Measurements from ENCODE around the gene DENND6A. TPM values are rescaled to one million over a fixed set of nuclear protein-coding genes. Genes with fewer than 3 reads are reported as not detected.

Gene DENND6A
- total and polyA plus RNA-seq, 8 donors = 3.3 to 12.0 (median 8.3) TPM

- DNase-seq (no peak), FAIRE-seq (no peak), ATAC-seq (no peak)
- Histone ChIP-seq H3K27ac (no peak overlapping the region), H3K9me3 (no peaks in the 10 kb centered on the region), H3K4me1 (no peaks in the 10 kb centered on the region), H3K4me3 (no peak overlapping the region), H3K27me3 (no peaks in the 10 kb centered on the region), H3K36me3 (no peaks in the 10 kb centered on the region)
- WGBS, 2 donors = 96% methylated on average over 1 of the region's 1 CpG
- intact Hi-C loops (cut with DNase I) = no loop called here
- TF ChIP-seq CTCF (IDR thresholded peaks at IDR 0.05) = no peak
These were observed 38.6 kb downstream of the DENND6A start for GRCh38 chr3:57654267-57654666.

- Histone ChIP-seq H3K27me3 (no peaks in the 10 kb centered on the region), H3K4me1 (no peaks in the 10 kb centered on the region), H3K36me3 (no peaks in the 10 kb centered on the region), H3K4me3 (no peak overlapping the region), H3K27ac (no peak overlapping the region), H3K9me3 (no peaks in the 10 kb centered on the region)
- 97% methylated on average over 3 of the region's 3 CpGs for WGBS, 2 donors
- TF ChIP-seq CTCF (IDR thresholded peaks at IDR 0.05) = no peak
- DNase-seq (no peak), FAIRE-seq (no peak), ATAC-seq (no peak)
- intact Hi-C loops (cut with DNase I) = no loop called here
These were observed 40.7 kb downstream of the DENND6A start for GRCh38 chr3:57652203-57652602.

- Histone ChIP-seq H3K4me3 (no peak overlapping the region), H3K27me3 (no peaks in the 10 kb centered on the region), H3K9me3 (no peaks in the 10 kb centered on the region), H3K27ac (no peak overlapping the region), H3K4me1 (no peaks in the 10 kb centered on the region), H3K36me3 (peaks cover 0 to 10% (median 0%) of the 10 kb centered on the region in 3 donors)
- no peak for DNase-seq
- 93 to 94% methylated on average over 2 of the region's 2 CpGs for WGBS, 2 donors
- FAIRE-seq = no peak
- intact Hi-C loops (cut with DNase I) = no loop called here
- ATAC-seq = no peak
- TF ChIP-seq CTCF (IDR thresholded peaks at IDR 0.05) = no peak
These were observed 45.5 kb downstream of the DENND6A start for GRCh38 chr3:57647292-57647940.

- no peak for FAIRE-seq
- no peaks in the 10 kb centered on the region for H3K9me3 ChIP-seq
- no peaks in the 10 kb centered on the region for H3K4me1 ChIP-seq
- no peak overlapping the region for H3K4me3 ChIP-seq
- no peak overlapping the region for H3K27ac ChIP-seq
- no peak for TF ChIP-seq CTCF (IDR thresholded peaks at IDR 0.05)
- intact Hi-C loops (cut with DNase I) = no loop called here
- no peaks in the 10 kb centered on the region for H3K27me3 ChIP-seq
- no peak for DNase-seq
- peaks cover 0 to 10% (median 0%) of the 10 kb centered on the region in 3 donors for H3K36me3 ChIP-seq
- WGBS, 2 donors = 89 to 91% methylated on average over 2 of the region's 2 CpGs
- peak in 2 of 4 donors; percentile 19 to 56 for ATAC-seq
These were observed 46.2 kb downstream of the DENND6A start for GRCh38 chr3:57646723-57647122.

- DNase-seq = no peak
- FAIRE-seq = no peak
- WGBS, 2 donors = 94 to 98% methylated on average over 4 of the region's 4 CpGs
- no peak for ATAC-seq
- H3K9me3 ChIP-seq = no peaks in the 10 kb centered on the region
- no peak overlapping the region for H3K4me3 ChIP-seq
- intact Hi-C loops (cut with DNase I) = no loop called here
- no peaks in the 10 kb centered on the region for H3K27me3 ChIP-seq
- H3K4me1 ChIP-seq = no peaks in the 10 kb centered on the region
- H3K36me3 ChIP-seq = peaks cover 0 to 10% (median 0%) of the 10 kb centered on the region in 3 donors
- TF ChIP-seq CTCF (IDR thresholded peaks at IDR 0.05) = no peak
- H3K27ac ChIP-seq = no peak overlapping the region
These were observed 48.1 kb downstream of the DENND6A start for GRCh38 chr3:57644740-57645139.
